ENCODE data around the gene SEMA3C.

SEMA3C gene

GRCh38 chr7:80832006-80832405 lies 86.8 kb downstream of the SEMA3C start:
- H3K4me3 Mint-ChIP-seq: no peak overlapping the region
- no peaks in the 10 kb centered on the region for H3K9me3 Mint-ChIP-seq
- no peaks in the 10 kb centered on the region for H3K27me3 Mint-ChIP-seq
- no peak overlapping the region for H3K27ac Mint-ChIP-seq
- no peaks in the 10 kb centered on the region for H3K36me3 Mint-ChIP-seq
- no peaks in the 10 kb centered on the region for H3K4me1 Mint-ChIP-seq

DNA sequence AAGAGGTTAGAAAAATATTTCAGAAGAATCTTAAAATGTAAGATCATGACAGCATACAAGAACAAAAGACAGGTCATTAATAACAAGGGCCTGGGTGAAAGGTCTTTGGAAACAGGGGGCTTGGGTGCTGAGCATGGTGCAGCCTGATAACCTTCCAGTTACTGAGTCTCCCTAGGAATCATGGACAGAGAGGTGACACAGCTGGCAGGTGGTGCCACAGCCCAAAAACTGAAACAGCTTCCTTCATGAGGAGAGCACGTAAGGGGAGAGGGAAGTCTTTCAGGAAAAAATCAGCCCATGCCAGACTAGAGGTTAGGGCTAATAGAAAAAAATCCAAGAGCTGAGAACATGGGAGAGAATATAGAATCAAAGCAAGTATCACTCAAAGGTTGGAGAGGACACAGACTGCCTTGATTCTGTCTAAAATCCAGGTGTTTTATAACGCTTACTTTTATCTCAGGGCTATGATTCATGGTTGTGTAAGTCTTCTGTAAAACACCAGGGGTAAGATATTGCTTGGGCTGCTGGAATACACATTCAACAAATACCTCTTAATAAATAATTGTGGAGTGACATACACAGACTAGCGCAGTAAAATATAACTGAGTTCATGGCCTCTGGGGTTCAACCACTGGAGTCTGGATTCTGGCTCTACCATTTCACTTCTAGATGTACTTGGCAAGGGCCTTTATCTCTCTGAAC lies 88.1 kb downstream of the SEMA3C start:
- no peak overlapping the region for H3K27ac Mint-ChIP-seq
- H3K36me3 Mint-ChIP-seq: no peaks in the 10 kb centered on the region
- no peaks in the 10 kb centered on the region for H3K27me3 Mint-ChIP-seq
- H3K9me3 Mint-ChIP-seq: no peaks in the 10 kb centered on the region
- no peaks in the 10 kb centered on the region for H3K4me1 Mint-ChIP-seq
- H3K4me3 Mint-ChIP-seq: no peak overlapping the region

GRCh38 chr7:80830010-80830409 lies 88.8 kb downstream of the SEMA3C start:
- Mint-ChIP-seq H3K9me3 (no peaks in the 10 kb centered on the region), H3K36me3 (no peaks in the 10 kb centered on the region), H3K27ac (no peak overlapping the region), H3K27me3 (no peaks in the 10 kb centered on the region), H3K4me3 (no peak overlapping the region), H3K4me1 (no peaks in the 10 kb centered on the region)

- no peak overlapping the region for H3K4me3 Mint-ChIP-seq
- no peak overlapping the region for H3K27ac Mint-ChIP-seq
- no peaks in the 10 kb centered on the region for H3K4me1 Mint-ChIP-seq
- H3K9me3 Mint-ChIP-seq: no peaks in the 10 kb centered on the region
- no peaks in the 10 kb centered on the region for H3K27me3 Mint-ChIP-seq
- H3K36me3 Mint-ChIP-seq: no peaks in the 10 kb centered on the region
Measured at GRCh38 chr7:80829527-80829926, 89.3 kb downstream of the SEMA3C start.

DNA sequence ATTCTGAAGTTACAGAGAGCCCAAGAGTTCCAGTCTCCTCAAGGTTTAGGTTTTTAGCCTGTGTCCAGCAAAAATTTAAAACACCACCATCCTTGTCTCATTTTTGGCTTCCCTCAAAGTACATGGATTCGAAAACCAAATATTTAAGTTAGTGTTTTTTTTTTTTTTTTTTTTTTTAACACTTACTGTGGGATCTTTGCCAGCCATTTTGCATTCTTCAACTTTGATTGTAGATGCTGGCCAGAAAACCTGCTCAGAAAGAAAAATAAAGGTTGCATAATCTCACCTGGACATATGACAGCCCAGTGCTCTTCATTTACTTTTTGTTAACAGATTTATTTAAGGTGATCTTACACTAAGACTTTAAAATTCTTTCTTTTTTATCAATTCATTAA lies 91.6 kb downstream of the SEMA3C start:
- Mint-ChIP-seq H3K27me3 (no peaks in the 10 kb centered on the region), H3K9me3 (no peaks in the 10 kb centered on the region), H3K4me1 (no peaks in the 10 kb centered on the region), H3K36me3 (no peaks in the 10 kb centered on the region), H3K27ac (no peak overlapping the region), H3K4me3 (no peak overlapping the region)

GRCh38 chr7:80826520-80827238 lies 92.2 kb downstream of the SEMA3C start:
- Mint-ChIP-seq H3K36me3 (no peaks in the 10 kb centered on the region), H3K4me1 (no peaks in the 10 kb centered on the region), H3K27me3 (no peaks in the 10 kb centered on the region), H3K4me3 (no peak overlapping the region), H3K27ac (no peak overlapping the region), H3K9me3 (no peaks in the 10 kb centered on the region)

- Mint-ChIP-seq H3K36me3 (no peaks in the 10 kb centered on the region), H3K27ac (no peak overlapping the region), H3K27me3 (no peaks in the 10 kb centered on the region), H3K9me3 (no peaks in the 10 kb centered on the region), H3K4me3 (no peak overlapping the region), H3K4me1 (no peaks in the 10 kb centered on the region)
Measured at GRCh38 chr7:80825499-80825898, 93.4 kb downstream of the SEMA3C start.

DNA sequence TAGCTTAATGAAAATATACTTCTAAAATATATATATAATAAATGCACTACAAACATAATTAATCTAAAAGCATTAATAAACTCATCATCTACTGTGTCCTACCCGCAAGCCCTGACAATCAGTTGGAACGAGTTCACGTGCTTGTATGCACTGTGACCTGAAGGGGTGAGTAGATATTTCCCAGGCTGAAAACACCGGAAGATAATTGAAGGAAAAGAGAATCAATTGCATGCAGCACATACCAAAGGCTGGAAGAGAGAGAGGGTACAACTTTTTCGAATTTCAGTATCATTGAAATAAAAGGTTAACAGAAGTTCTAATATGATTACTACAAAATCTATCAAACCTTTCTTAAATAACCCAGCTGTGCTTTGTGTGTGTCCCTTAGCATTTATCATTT lies 94.6 kb downstream of the SEMA3C start:
- Mint-ChIP-seq H3K4me1 (no peaks in the 10 kb centered on the region), H3K27me3 (no peaks in the 10 kb centered on the region), H3K36me3 (no peaks in the 10 kb centered on the region)

GRCh38 chr7:80823057-80823456 lies 95.8 kb downstream of the SEMA3C start:
- H3K27me3 Mint-ChIP-seq: no peaks in the 10 kb centered on the region
- no peaks in the 10 kb centered on the region for H3K4me1 Mint-ChIP-seq
- H3K9me3 Mint-ChIP-seq: no peaks in the 10 kb centered on the region
- no peak overlapping the region for H3K4me3 Mint-ChIP-seq
- H3K27ac Mint-ChIP-seq: no peak overlapping the region
- no peaks in the 10 kb centered on the region for H3K36me3 Mint-ChIP-seq

More for the DNA sequence above, 94.6 kb downstream of the SEMA3C start:
- H3K4me3 Mint-ChIP-seq: no peak overlapping the region
- no peak overlapping the region for H3K27ac Mint-ChIP-seq
- H3K9me3 Mint-ChIP-seq: no peaks in the 10 kb centered on the region

GRCh38 chr7:80821771-80822319 lies 97.0 kb downstream of the SEMA3C start:
- no peak overlapping the region for H3K27ac Mint-ChIP-seq
- no peaks in the 10 kb centered on the region for H3K36me3 Mint-ChIP-seq
- no peak overlapping the region for H3K4me3 Mint-ChIP-seq
- H3K9me3 Mint-ChIP-seq: no peaks in the 10 kb centered on the region
- H3K27me3 Mint-ChIP-seq: no peaks in the 10 kb centered on the region
- H3K4me1 Mint-ChIP-seq: no peaks in the 10 kb centered on the region

DNA sequence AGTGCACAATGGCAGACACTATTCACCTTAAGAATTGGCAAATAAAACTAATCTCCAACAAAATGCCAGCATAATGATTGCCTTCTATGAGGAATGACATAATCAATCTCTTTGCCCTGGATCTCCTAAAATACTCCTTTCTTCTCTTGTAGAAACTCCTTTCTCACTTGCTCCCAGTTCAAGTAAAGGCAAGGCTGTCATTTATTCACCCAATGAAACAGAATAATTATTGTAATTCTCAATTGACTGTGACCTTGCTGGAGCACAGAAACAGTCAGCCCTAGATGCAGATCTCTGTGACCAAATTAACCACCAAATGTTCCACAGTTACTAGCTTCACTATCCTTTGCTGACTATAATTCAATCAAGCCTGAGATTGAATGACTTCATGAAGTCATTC lies 99.3 kb downstream of the SEMA3C start:
- Mint-ChIP-seq H3K27ac (no peak overlapping the region), H3K4me3 (no peak overlapping the region), H3K36me3 (no peaks in the 10 kb centered on the region), H3K4me1 (no peaks in the 10 kb centered on the region), H3K27me3 (no peaks in the 10 kb centered on the region), H3K9me3 (peaks cover 12% of the 10 kb centered on the region)

- no peaks in the 10 kb centered on the region for H3K4me1 Mint-ChIP-seq
- no peaks in the 10 kb centered on the region for H3K27me3 Mint-ChIP-seq
- no peak overlapping the region for H3K27ac Mint-ChIP-seq
- no peak overlapping the region for H3K4me3 Mint-ChIP-seq
- H3K36me3 Mint-ChIP-seq: no peaks in the 10 kb centered on the region
- H3K9me3 Mint-ChIP-seq: peaks cover 14% of the 10 kb centered on the region
Measured at GRCh38 chr7:80818181-80818580, 100.7 kb downstream of the SEMA3C start.

DNA sequence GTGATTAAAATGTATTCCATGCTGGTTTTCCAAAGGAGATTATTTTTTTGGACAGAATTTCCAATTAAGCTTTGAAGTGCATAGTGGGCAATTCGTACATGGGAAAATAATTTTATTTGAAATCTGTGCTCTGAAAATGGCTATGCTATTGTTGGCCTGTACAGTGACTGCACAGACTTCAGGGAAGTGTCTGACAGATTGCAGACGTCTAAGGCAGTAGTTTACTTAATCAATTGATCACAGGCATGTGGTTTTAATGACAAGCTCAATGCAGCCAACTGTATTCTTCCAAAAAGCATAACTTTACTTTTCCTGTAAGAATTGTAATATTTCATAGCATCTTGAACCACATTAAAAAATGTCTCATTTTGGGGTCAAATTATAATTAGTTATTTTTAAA lies 102.0 kb downstream of the SEMA3C start:
- Mint-ChIP-seq H3K9me3 (peaks cover 14% of the 10 kb centered on the region), H3K36me3 (no peaks in the 10 kb centered on the region), H3K4me3 (no peak overlapping the region), H3K4me1 (no peaks in the 10 kb centered on the region), H3K27ac (no peak overlapping the region), H3K27me3 (no peaks in the 10 kb centered on the region)

- Mint-ChIP-seq H3K27me3 (no peaks in the 10 kb centered on the region), H3K9me3 (peaks cover 16% of the 10 kb centered on the region), H3K4me3 (no peak overlapping the region), H3K36me3 (no peaks in the 10 kb centered on the region), H3K4me1 (no peaks in the 10 kb centered on the region), H3K27ac (no peak overlapping the region)
Measured at GRCh38 chr7:80815733-80816132, 103.1 kb downstream of the SEMA3C start.

DNA sequence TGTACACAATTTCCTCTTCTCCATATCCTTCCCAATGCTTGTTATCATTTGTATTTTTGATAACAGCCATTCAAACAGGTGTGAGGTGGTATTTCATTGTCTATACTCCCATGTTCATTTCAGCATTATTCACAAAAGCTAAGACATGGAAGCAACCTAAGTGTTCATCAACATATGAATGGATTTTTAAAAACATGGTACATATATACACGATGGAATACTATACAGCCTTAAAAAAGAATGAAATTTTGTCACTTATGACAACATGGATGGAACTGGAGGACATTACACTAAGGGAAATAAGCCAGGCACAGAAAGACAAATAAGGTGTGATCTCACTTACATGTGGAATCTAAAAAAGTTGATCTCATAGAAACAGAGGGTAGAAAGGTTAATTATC lies 109.3 kb downstream of the SEMA3C start:
- Mint-ChIP-seq H3K27me3 (no peaks in the 10 kb centered on the region), H3K27ac (no peak overlapping the region), H3K4me3 (no peak overlapping the region), H3K9me3 (peaks cover 8% of the 10 kb centered on the region), H3K36me3 (no peaks in the 10 kb centered on the region), H3K4me1 (no peaks in the 10 kb centered on the region)

GRCh38 chr7:80807166-80807900 lies 111.5 kb downstream of the SEMA3C start:
- H3K27ac Mint-ChIP-seq: no peak overlapping the region
- no peaks in the 10 kb centered on the region for H3K4me1 Mint-ChIP-seq
- H3K4me3 Mint-ChIP-seq: no peak overlapping the region
- H3K9me3 Mint-ChIP-seq: peaks cover 6% of the 10 kb centered on the region
- no peaks in the 10 kb centered on the region for H3K27me3 Mint-ChIP-seq
- no peaks in the 10 kb centered on the region for H3K36me3 Mint-ChIP-seq

All from activated naive CD4-positive, alpha-beta T cell treated with anti-CD3 and anti-CD28 coated beads, Interleukin-2, amount 50 U/mL, for 24 hours (primary cell).